GM18868 (cell line): ENCODE results near the gene PROSER1.
"Not testable (repeated sequence)": the region's sequence is repeated elsewhere in the genome, so short reads cannot be mapped to it uniquely, and the experiment has no call there.

ENCODE experiments used
- ATAC-seq: cut with Tn5 transposase; IDR thresholded peaks from one replicate; pipeline ENCODE4 v1.9.1; 2021; ENCODE audit warnings: mild to moderate bottlenecking, moderate library complexity; ENCODE audit not compliant: unreplicated experiment

Gene PROSER1

DNA sequence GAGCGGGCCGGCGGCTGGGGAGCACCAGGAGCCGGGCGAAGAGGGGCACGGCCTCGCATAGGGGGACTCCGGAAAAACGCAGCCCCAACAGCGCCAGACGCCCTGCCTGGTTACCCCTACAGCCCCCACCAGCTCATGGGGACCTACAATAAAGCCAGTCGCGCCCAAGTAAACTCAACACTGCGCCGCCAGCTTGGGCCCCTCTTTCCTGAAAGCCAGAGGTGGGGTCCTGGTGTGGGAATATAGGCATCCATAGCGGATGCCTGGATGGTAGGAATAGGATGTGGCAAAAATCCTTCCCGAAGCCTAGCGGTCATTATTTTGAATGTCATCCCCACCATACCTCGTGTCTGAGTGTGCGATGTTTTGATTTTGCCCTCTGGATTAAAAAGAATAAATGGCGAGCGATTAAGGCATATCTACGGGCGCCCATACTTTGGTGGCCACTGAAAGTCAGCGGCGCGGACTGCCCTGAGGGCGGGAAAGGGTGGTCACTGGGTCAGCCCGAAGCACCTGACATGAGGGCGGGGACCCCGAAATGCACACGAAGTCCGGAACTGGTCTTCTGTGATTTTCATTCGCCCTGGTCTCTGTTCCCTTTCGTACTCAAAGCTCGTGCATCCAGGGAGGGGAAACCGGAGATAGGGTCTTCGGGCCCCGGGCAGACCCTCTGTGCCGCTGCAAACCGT lies at the start of gene PROSER1, which contains the start of gene NHLRC3:
PROSER1 (minus strand) TSS at position 210 of the 689 bp plus-strand sequence. CDS start 847 bp downstream, outside the sequence.
NHLRC3 (plus strand) TSS at position 577 of the 689 bp plus-strand sequence. CDS start 184 bp downstream, outside the sequence.
- peak; percentile 68 for ATAC-seq

DNA sequence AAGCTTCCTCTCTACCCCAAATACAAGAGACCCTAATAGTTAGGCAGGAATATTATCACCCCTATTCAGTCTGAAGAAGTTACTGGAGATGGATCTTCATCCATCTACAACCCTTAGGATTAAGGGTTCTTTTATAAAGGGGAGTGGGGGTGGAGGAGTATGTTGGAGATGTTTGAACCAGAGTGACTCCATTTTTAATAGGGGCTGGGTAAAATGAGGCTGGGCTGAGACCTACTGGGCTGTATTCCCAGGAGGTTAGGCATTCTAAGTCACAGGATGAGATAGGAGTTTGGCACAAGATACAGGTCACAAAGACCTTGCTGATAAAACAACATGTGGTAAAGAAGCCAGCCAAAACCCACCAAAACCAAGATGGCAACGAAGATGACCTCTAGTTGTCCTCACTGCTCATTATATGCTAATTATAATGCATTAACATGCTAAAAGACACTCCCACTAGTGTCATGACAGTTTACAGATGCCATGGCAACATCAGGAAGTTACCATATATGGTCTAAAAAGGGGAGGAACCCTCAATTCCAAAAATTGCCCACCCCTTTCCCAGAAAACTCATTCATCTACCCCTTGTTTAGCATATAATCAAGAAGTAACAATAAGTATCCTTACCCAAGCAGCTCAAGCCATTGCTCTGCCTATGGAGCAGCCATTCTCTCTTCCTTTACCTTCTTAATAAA lies 48.5 kb upstream of the PROSER1 start:
- not testable (repeated sequence) for ATAC-seq

DNA sequence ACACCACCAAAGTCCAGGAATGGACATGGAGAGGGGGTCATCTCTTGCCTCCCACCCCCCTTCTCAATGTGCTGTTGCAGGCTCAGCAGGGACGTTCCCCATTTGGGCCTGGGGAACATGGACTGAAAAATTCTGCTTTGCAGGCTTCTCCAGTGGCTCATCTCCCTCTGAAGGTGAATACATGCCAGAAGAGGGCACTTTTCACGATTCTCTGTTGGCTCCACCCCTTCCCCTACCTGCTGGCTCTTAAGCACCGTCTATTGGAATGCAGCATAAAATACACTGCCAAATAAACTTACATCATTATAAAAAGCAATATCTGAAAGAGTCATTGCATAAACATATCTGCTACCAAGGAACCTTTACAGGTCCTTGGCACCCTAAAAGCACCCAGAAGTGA lies 36.1 kb upstream of the PROSER1 start:
- no peak for ATAC-seq

DNA sequence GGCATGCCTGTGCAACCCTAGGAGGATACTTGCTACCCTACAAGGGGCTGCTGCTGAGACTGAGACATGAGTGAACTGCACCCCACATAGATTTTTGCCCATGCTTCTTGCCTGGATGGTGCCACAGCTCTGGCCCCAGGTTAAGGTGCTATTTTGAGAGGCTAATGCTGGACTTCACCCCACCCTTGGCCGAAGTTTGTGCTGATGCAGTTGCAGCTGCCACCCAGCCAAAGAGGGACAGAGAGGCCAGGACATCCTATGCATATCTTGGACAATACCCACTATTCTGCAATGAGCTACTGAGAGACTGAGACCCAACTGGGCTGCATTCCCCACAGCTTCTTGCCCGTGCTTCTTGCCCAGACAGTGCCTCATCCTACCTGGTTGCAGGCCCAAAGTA lies 35.0 kb upstream of the PROSER1 start:
- no peak for ATAC-seq

DNA sequence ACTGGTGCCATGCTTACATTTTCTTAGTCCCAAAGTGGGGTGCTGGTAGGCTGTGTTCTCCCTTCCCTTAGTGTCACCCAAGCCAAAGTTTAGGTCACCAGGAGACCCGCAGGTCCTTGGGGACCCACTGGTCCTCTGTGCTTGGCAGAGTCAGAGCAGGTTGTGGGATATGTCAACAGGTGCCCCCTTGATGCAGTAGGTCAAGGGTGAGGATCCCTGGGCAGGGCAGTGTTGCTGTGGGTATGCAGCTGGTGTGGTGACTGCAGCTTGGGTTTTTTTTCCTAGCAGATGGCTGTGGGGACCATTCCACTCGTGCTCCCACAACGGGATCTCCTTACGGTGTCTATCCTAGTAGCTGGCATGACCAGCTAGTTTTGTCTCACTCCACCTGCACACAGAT lies 24.1 kb upstream of the PROSER1 start:
- ATAC-seq, result no peak

DNA sequence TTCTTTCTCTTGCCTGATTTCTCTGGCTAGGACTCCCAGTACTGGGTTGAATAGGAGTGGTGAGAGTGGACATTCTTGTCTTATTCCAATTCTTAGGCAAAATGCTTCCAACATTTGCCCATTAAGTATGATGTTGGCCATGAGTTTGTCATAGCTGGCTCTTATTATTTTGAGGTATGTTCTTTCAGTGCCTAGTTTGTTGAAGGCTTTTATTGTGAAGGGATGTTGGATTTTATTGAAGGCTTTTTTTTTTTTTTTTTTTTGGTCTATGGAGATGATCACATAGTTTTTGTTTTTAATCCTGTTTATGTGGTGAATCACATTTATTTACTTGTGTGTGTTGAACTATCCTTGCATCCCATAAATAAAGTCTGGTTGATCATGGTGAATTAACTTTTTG lies 20.2 kb upstream of the PROSER1 start:
- ATAC-seq, result no peak

DNA sequence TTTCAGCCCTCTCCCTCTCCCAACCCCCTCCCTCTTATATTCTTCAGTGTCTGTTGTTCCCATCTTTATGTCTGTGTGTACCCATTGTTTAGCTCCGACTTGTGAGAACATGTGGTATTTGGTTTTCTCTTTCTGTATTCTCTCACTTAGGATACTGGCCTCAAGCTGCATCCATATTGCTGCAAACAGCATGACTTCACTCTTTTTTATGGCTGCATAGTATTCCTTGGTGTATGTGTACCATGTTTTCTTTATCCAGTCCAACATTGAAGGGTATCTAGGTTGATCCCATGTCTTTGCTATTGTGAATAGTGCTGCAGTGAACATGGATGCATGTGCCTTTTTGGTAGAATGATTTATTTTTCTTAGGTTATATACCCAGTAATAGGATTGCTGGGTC lies 18.1 kb upstream of the PROSER1 start:
- no peak for ATAC-seq

DNA sequence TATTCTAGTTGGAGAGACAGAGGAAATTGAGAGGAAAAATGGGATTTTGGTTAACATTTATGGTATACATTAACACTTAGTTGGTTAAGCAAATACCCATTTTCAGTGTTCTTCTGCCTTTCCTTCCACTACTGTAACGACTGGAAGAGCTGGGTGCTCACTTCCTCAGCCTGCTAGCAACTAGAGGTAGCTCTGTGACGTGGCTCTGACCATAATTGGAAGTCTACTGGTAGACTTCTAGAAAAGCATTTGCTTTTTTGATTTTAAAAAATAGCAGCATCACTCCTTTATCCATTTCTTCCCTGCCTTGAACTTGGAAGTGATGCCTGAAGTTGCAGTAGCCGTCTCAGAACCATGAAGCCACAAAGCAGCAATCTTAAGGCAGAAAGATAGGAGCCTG lies 16.2 kb upstream of the PROSER1 start:
- ATAC-seq, result peak; percentile 75

DNA sequence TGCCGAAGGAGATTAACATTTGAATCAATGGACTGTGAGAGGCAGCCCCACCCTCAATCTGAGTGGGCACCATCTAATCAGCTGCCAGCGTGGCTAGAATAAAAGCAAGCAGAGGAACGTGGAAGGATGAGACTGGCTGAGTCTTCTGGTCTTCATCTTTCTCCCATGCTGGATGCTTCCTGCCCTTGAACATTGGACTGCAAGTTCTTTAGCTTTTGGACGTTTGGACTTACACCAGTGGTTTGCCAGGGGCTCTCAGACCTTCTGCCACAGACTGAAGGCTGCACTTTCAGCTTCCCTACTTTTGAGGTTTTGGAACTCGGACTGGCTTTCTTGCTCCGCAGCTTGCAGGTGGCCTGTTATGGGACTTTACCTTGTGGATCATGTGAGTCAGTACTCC lies 15.1 kb upstream of the PROSER1 start:
- no peak for ATAC-seq

DNA sequence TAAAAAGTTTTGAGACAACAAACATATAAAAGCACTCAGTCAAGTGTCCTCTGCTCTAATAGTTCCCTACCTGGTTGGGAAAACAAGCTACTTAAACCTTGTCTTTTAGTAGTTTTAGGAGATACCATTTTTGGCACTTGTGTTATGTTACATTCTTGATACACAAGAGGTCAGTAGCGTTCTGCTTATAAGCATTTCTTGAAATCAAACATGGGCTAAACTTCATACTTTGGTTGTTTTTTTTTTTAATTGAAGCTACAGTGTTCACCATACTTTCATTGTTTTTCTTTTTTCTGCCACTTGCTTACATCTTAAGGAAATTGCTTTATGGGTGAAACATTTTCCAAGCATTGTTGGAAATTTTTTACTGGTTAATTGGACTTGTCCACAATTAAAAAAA lies 13.3 kb upstream of the PROSER1 start:
- peak; percentile 50 for ATAC-seq

DNA sequence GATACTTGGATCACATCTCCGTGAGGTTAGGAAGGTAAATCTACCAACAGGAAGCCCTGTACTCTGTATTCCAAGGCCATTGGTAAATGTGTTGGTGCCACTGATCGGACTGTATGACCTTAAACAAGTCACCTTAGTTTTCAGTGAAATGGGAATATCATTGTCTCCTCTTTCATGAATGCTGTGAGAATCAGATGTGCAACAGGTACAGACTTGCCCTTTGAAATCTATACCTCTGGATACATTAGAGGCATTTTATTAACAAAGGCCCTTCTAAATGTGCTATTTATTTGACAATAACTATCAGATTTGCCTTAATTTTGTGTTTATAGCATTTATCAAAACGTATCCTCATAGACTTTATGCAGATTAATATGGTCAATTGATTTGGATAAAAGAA lies 11.4 kb upstream of the PROSER1 start:
- ATAC-seq, result no peak

DNA sequence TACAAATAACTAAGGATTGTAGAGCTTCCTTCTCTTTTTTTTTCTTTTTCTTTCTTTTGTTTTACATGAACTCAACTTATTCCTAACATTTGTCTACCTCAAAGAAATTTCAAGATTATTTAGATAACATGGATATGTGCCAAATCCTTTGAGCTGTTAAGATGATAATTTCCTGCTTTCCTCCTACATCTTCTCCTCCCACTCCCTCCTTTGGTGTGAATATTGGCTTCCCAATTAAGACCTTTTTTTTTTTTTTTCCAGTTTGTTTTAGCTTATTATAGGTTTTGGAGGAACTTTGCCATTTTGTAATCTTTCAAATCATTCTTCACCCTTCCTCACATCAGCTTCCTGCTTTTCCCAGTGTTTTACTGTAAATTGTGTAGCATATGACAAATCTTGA lies 10.9 kb upstream of the PROSER1 start:
- ATAC-seq, result no peak

DNA sequence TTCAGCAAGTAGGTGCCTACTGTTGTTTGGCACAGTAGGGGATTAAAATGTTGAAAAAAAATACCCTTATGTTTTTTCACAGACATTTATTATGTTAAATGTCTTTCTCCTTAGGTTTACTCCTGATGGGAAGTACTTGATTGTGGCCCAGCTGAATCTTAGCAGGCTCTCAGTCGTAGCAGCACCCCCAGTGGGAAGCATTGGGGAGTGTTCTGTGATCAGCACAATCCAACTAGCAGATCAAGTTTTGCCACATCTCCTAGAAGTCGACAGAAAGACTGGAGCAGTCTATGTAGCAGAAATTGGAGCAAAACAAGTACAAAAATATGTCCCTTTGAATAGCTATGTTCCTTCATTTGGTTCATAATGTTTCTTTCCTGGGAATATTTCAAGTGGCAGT lies 9.7 kb upstream of the PROSER1 start:
- ATAC-seq, result no peak

DNA sequence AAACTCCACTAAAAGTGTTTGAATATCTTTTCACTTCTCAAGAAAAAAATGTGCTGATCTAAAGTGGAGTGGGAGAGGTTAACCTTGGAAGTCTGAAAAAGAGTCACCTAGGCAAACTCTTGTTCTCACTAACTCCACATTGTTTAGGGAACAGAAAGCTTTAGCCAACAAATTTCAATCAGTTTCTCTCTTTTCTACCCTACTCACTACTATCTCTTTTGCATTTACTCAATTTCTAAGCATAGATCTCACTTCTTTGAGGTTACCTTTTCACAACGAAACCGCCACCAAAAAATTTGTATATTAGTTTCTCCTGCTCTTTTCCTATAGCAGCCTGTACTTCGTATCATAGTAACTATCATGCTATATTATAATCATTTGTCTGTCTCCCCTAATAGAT lies 6.6 kb upstream of the PROSER1 start:
- peak; percentile 85 for ATAC-seq

DNA sequence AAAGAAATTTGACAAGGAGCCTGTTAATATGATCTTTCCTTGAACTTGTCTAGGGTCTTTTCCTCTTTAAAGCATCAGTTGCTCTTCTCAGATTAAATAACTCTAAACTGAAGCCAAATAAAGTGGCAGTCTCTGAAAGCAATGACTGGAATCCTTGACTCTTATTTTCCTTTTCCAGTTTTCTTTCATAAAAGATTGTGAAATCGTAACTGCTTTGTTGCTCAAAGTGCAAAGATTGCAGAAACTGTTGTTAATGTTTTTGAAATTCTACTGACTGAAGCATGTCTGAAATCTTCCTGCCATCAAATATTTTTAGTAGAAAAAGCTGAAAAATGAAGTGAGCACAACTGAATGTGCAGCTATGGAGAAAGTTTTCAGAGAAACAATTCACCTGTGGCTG lies 2.3 kb upstream of the PROSER1 start:
- ATAC-seq, result no peak

DNA sequence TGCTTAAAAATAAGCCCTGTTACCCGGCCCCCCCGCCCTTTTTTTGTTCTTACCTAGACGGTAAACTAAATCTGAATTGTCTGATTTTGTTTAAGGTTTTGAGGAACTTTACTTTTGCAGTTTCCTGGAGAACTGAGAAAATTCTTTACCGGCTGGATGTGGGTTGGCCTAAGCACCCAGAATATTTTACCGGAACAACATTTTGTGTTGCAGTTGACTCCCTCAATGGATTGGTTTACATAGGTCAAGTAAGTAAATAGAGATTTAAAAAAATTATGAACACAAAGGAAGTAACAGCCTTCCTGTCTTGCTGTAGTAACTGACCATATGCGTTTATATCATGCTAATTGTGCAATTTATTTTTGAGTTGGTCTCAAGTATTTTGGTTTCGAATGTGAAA lies 1.2 kb upstream of the PROSER1 start:
- ATAC-seq, result no peak

DNA sequence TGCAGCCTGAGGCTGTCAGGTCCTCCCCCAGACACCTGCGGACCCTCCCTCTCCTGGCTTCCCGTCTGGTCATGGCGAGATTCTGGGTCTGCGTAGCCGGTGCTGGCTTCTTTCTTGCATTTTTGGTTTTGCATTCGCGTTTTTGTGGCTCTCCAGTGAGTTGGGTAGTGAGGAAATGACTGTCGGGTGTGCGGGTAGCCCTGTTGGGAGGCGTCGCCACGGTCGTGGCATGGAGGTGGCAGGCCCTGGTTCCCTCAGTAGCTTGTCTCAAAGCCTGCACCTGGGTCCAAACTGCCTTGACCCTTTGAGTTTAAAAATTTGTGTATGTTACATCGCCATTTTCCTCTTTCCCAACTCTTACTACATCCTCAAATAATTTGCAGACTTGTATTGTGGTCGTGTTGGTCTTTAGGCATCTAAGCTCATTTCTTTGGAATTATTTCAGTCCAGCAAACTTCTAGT lies 711 bp upstream of the PROSER1 start:
- ATAC-seq, result peak; percentile 36

DNA sequence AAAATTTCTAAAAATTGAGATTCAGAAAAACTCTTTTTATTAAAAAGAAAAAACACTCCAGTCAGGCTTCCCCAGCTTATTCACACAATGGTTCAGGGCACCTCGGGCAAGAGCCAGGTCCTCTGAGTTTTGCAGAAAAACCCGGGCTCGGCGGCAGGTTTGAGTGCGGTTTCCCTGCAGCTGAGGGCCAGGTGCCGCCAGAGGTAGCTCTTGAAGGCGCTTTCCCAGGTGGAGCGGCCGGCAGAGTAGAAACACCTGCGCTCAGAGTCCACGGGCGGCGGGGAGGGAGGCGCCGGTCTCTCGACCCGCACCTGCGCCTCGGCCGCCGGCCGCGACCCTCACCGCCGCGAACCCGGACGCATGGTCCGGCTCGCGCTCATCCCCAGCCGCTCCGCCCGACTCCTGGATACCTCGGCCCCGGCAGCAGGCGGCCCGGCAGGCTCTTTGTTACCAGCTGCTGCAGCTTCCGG lies 444 bp downstream of the PROSER1 start:
- peak; percentile 23 for ATAC-seq

DNA sequence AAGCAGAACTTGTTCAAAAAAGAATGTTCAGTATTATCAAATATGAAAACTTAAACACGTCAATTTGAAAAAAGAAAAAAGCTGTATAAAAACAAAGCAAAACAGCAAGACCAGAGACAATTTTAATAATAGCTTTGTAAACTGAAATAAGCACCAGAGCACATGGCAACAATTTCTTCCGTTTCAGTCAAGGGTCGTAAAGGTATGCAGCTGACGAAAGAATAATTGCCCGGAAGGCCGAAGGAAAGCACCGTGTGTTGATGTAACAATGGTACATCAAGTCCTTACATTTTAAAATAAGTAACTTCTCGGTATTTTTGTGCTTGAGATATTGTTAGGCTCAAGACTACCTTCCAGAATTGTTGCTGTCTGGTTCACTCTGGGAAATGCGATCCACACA lies 1.7 kb downstream of the PROSER1 start:
- ATAC-seq, result no peak

DNA sequence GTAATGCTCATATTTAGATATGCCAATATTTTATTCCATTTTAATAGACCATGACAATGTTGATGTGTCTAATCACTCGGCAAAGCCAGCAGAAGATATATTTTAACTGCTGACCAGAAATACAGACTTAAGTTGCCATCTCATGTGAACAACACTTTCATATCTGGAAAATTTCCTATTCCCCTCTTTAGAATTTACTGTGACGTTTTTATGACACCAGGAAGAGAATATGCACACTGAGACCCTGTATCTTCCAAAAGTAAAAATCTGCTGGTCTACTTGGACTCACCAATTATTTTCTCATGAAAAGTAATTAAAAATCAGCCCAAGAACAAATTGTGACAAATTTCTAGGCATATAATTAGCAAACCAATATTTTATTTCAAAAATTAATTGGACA lies 2.1 kb downstream of the PROSER1 start:
- ATAC-seq, result no peak

DNA sequence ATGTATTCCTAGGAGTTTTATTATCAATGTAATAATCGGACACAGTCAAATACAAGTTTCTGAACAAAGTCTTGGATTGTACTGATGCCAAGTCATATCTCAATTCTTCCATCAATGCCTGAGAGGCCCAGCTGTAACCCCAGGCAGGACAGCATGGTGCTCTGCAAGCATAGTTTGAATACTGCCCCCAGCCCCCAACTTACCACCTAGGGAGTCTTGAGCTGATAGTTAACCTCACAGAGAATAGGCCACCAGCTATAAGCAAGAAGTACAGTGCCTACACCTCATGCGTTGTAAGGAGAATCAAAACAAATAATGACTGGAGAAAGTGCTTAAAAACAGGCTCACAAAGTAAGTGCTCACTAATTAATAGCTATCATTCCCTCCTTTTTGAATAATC lies 2.7 kb downstream of the PROSER1 start:
- ATAC-seq, result no peak

DNA sequence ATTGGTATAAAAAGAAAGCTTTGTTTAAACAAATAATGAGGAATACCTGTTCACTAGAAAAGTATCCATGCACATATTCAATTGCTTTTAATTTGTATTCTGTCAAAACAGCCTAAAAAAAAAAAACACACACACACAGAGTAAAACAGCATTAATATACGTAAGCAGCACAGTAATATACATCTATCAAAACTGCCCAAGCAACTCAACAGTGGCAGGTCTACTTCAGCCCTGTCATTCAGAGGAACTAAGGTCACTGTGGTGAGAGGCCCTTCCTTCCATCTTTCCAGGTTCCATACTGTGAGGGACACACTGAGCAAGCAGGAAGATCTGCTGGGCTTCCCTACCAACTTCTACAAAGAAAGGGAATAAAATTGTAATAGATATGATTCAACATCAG lies 3.8 kb downstream of the PROSER1 start:
- ATAC-seq, result no peak
